Transverse colon (tissue), 4 donors: ENCODE data around the gene PALS2. TPM values are rescaled to one million over a fixed set of nuclear protein-coding genes. Genes with fewer than 3 reads are reported as not detected.
A peak's percentile ranks its signal among the peaks of the same experiment; 100 is the strongest.

Source experiments
- DNase-seq: peaks from one replicate; pipeline ENCODE4 v3.0.0-alpha.2; 2019
- H3K27ac ChIP-seq, 4 donors: fragments of 200-600 bp; sonication (generic); 2 replicates each; pipeline ENCODE4 v1.5.1; 2016 to 2018; ENCODE audit warnings: inconsistent platforms in 4 of 4
- H3K27me3 ChIP-seq: fragments of 200-600 bp; sonication (generic); 2 replicates; pipeline ENCODE4 v1.5.1; 2017; ENCODE audit warnings: inconsistent platforms
- H3K36me3 ChIP-seq, 4 donors: fragments of 200-600 bp; sonication (generic); 2 replicates each; pipeline ENCODE4 v1.5.1; 2017 to 2019; ENCODE audit warnings: inconsistent platforms in 4 of 4
- H3K4me1 ChIP-seq, 4 donors: fragments of 200-600 bp; sonication (generic); 2 replicates each; pipeline ENCODE4 v1.5.1; 2017 to 2020; ENCODE audit warnings: inconsistent platforms in 4 of 4
- H3K4me3 ChIP-seq, 4 donors: fragments of 200-600 bp; sonication (generic); 1 replicate in 1 of 4; 2 replicates in 3 of 4; pipeline versions ENCODE4 v1.5.1 to v1.6.1; 2017 to 2019; ENCODE audit warnings: inconsistent platforms in 4 of 4
- H3K9me3 ChIP-seq, 2 donors: fragments of 200-600 bp; sonication (generic); 2 replicates each; pipeline ENCODE4 v1.5.1; 2017 to 2019; ENCODE audit warnings: inconsistent platforms in 2 of 2
- CTCF ChIP-seq, 5 experiments: fragments of 200-600 bp in 3 of 5; fragments of 450-650 bp in 2 of 5; sonication (generic) in 3 of 5; IDR thresholded peaks; 1 replicate in 2 of 5; 2 replicates in 3 of 5; pipeline ENCODE4 v1.5.1; 2016 to 2017; ENCODE audit warnings: antibody characterized with exemption in 5 of 5, inconsistent platforms in 3 of 5, mild to moderate bottlenecking in 2 of 5, moderate library complexity in 1 of 5
- EP300 ChIP-seq: sonication (generic); formaldehyde crosslinking; IDR thresholded peaks from one replicate; pipeline ENCODE4 v1.6.1; 2017; ENCODE audit warnings: antibody characterized with exemption, low read depth
- POLR2A ChIP-seq: fragments of 450-650 bp; IDR thresholded peaks from one replicate; pipeline ENCODE4 v1.6.1; 2016; ENCODE audit warnings: antibody characterized with exemption, mild to moderate bottlenecking, moderate library complexity
- POLR2AphosphoS5 ChIP-seq, 3 donors: sonication (generic); formaldehyde crosslinking; IDR thresholded peaks; one replicate each; pipeline ENCODE4 v1.6.1; 2016; ENCODE audit warnings: antibody characterized with exemption in 3 of 3
- WGBS, 2 donors: methylation state at CpG; one replicate each; pipeline ENCODE4 v1.1.5; 2018; ENCODE audit warnings: low coverage in 1 of 2; 5-methylcytosine and 5-hydroxymethylcytosine counted together
- in situ Hi-C, 4 donors: fragments of 200-750 bp; cut with MboI; loops; one replicate each; pipeline versions ENCODE4 v1.15.0 to v1.15.1; 2017; ENCODE audit warnings: low sequenced_read_pairs in 3 of 4, low pct_ligation_motif_present in 1 of 4, low pct_unique_long_range_greater_than_20kb in 1 of 4
- intact Hi-C: fragments of 100-400 bp; cut with DNase I; formaldehyde crosslinking; loops from one replicate; pipeline ENCODE4 v1.15.1; 2023; ENCODE audit warnings: low total_unique reads
- total RNA-seq, 4 donors: library from RNA; depleted of rRNA; stranded (reverse); fragments of >200 nt; gene quantifications; one replicate each; pipeline ENCODE4 v1.1.0, GENCODE V29; 2016

The PALS2 gene
- total RNA-seq, 4 donors from 2014 or later: 0.60 to 6.4 (median 4.9) TPM

GRCh38 chr7:24578052-24578451, 4.8 kb downstream of the PALS2 start:
- in situ Hi-C loops (no loop called here), intact Hi-C loops (no loop called here)
- no peak for DNase-seq
- WGBS, 2 donors: 95 to 100% methylated on average over 3 of the region's 3 CpGs
- H3K4me3 ChIP-seq: no peak overlapping the region
- peaks cover 0 to 13% (median 5%) of the 10 kb centered on the region in 4 donors for H3K4me1 ChIP-seq
- no peaks in the 10 kb centered on the region for H3K36me3 ChIP-seq
- peaks cover 6% of the 10 kb centered on the region for H3K27me3 ChIP-seq
- no peaks in the 10 kb centered on the region for H3K9me3 ChIP-seq
- TF ChIP-seq POLR2AphosphoS5 (IDR thresholded peaks at IDR 0.05): no peak
- TF ChIP-seq EP300: no peak
- TF ChIP-seq CTCF (IDR thresholded peaks at IDR 0.05): no peak
- no peak for TF ChIP-seq POLR2A
- H3K27ac ChIP-seq: no peak overlapping the region

DNA sequence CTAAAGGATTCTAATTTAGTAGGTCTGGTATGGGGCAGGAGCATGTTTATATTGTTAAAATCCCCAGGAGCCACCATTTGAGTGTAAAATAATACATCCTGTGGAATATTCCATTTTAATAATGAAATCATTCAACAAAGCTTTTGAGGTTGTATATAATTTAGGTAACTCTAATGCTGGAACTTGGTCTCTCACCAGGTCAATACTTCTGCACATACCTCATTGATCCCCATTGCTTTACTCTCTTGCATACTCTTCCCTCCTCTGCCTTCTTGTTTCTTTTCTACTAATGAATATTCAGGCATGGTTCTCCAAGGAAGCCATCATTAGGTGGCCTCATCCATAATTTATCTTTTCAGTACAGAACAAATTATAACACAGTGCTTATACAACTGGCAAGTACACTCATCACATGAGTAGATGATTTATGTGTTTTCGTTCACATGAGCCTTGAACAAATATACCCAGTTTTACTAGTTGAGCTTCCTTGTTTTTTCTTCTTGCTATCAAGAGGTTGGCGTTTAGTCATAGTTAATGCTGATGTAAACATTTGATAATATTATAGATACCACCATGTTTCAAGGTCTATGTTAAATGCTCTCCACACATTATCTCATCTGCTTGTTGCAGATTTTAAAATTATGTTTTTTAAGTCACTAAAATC, 7.2 kb downstream of the PALS2 start:
- Histone ChIP-seq H3K4me3 (no peak overlapping the region), H3K4me1 (peaks cover 0 to 5% (median 0%) of the 10 kb centered on the region in 4 donors), H3K27ac (no peak overlapping the region), H3K9me3 (no peaks in the 10 kb centered on the region), H3K36me3 (no peaks in the 10 kb centered on the region), H3K27me3 (peaks cover 2% of the 10 kb centered on the region)
- in situ Hi-C loops: no loop called here
- 28 to 31% methylated on average over 2 of the region's 2 CpGs for WGBS, 2 donors
- DNase-seq: no peak
- intact Hi-C loops: no loop called here
- no peak for TF ChIP-seq CTCF (IDR thresholded peaks at IDR 0.05)
- no peak for TF ChIP-seq POLR2AphosphoS5 (IDR thresholded peaks at IDR 0.05)
- TF ChIP-seq EP300: no peak
- no peak for TF ChIP-seq POLR2A

DNA sequence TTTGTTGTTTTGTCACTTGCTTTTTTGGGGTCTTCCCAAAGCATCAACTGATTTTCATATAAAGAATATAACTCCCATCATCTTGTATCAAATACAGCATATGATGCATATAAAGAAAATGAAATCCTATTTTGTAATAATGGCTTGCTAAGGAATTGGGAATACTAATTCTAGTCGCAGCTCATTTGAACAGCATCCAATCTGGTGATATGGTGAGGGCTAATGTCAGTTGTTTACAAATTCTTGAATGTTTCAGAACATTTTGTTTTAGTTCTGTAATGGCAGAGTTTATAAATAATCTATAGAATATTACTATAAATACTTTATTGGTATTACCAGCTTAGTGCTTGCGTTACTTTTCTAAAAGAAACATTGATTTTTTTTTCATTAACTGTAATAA, 8.9 kb downstream of the PALS2 start:
- intact Hi-C loops (no loop called here), in situ Hi-C loops (no loop called here)
- Histone ChIP-seq H3K4me1 (no peaks in the 10 kb centered on the region), H3K36me3 (no peaks in the 10 kb centered on the region), H3K4me3 (no peak overlapping the region), H3K27me3 (no peaks in the 10 kb centered on the region), H3K9me3 (no peaks in the 10 kb centered on the region), H3K27ac (no peak overlapping the region)
- 81 to 89% methylated on average over 2 of the region's 2 CpGs for WGBS, 2 donors
- DNase-seq: no peak
- TF ChIP-seq POLR2A (no peak), CTCF (IDR thresholded peaks at IDR 0.05) (no peak), EP300 (no peak), POLR2AphosphoS5 (IDR thresholded peaks at IDR 0.05) (no peak)

GRCh38 chr7:24587853-24588252, 14.6 kb downstream of the PALS2 start:
- no peaks in the 10 kb centered on the region for H3K4me1 ChIP-seq

More at GRCh38 chr7:24587853-24588252, 14.6 kb downstream of the PALS2 start:
- DNase-seq: no peak
- TF ChIP-seq POLR2A (no peak), CTCF (IDR thresholded peaks at IDR 0.05) (peak in 2 of 5 experiments; percentile 8 to 9)
- in situ Hi-C loops: no loop called here
- Histone ChIP-seq H3K4me3 (no peak overlapping the region), H3K36me3 (no peaks in the 10 kb centered on the region), H3K9me3 (no peaks in the 10 kb centered on the region), H3K27ac (no peak overlapping the region), H3K27me3 (no peaks in the 10 kb centered on the region)
- intact Hi-C loops: no loop called here
- 81 to 91% methylated on average over 3 of the region's 3 CpGs for WGBS, 2 donors
